RWPE1 (cell line): Measurements from ENCODE around the gene GET3.

Source experiments
- CTCF ChIA-PET: fragments of 350-600 bp; sonication (Branson Sonifier 250); formaldehyde crosslinking; extraction: SDS; loops from one replicate; lab custom pipeline; 2021; lab: Yijun Ruan, JAX
- POLR2A ChIA-PET: fragments of 400-600 bp; formaldehyde crosslinking; extraction: SDS; loops from one replicate; lab custom pipeline; 2020; ENCODE audit warnings: antibody characterized with exemption; ENCODE audit not compliant: low non-redundant PET; lab: Yijun Ruan, JAX
- DNase-seq: peaks from one replicate; pipeline ENCODE4 v3.0.0; 2012; ENCODE audit warnings: low spot score
- H3K27ac ChIP-seq: fragments of 450-650 bp; 2 replicates; pipeline ENCODE4 v1.5.1; 2017
- CTCF ChIP-seq: fragments of 450-650 bp; conservative IDR thresholded peaks from 2 replicates; pipeline ENCODE4 v1.5.1; 2017; ENCODE audit warnings: low read depth, mild to moderate bottlenecking

The GET3 gene

GRCh38 chr19:12787458-12787857 lies 50.2 kb downstream of the GET3 start:
- CTCF ChIA-PET = no interaction called here
- peak overlapping the region; percentile 100 for H3K27ac ChIP-seq
- POLR2A ChIA-PET = no interaction called here

GRCh38 chr19:12788042-12788681 lies 50.9 kb downstream of the GET3 start:
- ChIA-PET POLR2A (interaction anchor here (7.3 kb wide), 1 partner anchor 11 kb away, joined by 120 read pairs; the partner anchor contains the start of gene HOOK2), CTCF (interaction anchor here (2.0 kb wide), 1 partner anchor 10 kb away, joined by 11 read pairs; no protein-coding TSS in a partner anchor)
- TF ChIP-seq CTCF = no peak
- peak overlapping the region; percentile 100 for H3K27ac ChIP-seq
- no peak for DNase-seq

More at GRCh38 chr19:12787458-12787857, 50.2 kb downstream of the GET3 start:
- TF ChIP-seq CTCF = no peak
- no peak for DNase-seq

- DNase-seq = peak; percentile 62
- ChIA-PET CTCF (interaction anchor here (2.0 kb wide), 1 partner anchor 10 kb away, joined by 11 read pairs; no protein-coding TSS in a partner anchor), POLR2A (interaction anchor here (7.3 kb wide), 1 partner anchor 11 kb away, joined by 120 read pairs; the partner anchor contains the start of gene HOOK2)
- no peak for TF ChIP-seq CTCF
- peak overlapping the region; percentile 100 for H3K27ac ChIP-seq
These were observed 51.4 kb downstream of the GET3 start for GRCh38 chr19:12788682-12789097.

DNA sequence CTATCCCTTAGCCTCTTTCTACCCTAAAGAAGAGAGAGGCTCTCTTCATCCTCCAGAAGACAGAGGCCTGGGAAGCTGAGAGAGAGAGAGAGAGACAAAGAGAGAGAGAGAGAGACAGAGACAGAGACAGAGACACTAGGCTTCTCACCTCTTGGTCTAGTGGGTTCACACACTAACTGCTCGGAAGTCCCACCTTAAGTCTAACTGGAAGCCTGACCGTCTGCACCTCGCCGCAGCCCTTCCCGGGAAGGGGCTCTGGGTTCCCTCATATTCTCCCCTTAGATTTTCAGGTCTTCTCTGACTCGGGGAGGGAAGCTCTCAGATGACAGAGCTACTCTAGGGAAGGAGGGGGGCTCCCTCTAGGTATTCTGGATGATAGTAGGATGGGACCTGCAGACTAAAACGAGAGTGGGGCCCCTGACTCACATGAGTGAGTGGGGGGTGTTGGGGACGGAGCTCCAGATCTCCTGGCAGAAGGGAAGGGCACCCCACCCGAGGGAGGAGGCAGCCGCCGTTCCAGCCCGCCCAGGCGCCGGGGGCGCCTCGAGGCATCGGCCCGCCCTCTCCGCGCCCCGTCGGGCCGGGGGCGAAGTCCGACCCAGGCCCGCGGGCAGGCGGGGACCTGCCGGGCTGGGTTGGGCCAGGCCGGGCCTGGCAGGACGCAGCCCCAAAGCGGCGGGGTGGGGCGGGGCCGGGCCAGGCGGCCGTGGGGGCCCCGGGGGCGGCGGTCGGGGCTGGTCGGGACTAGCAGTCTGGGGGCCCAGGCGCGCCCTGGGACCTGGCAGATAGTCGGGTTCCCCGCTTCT lies 52.0 kb downstream of the GET3 start:
- H3K27ac ChIP-seq = peak overlapping the region; percentile 100
- CTCF ChIA-PET = interaction anchor here (2.0 kb wide), 1 partner anchor 11 kb away, joined by 11 read pairs; no protein-coding TSS in a partner anchor
- POLR2A ChIA-PET = interaction anchor here (7.3 kb wide), 1 partner anchor 12 kb away, joined by 120 read pairs; the partner anchor contains the start of gene HOOK2
- DNase-seq = peak; percentile 49
- no peak for TF ChIP-seq CTCF

DNA sequence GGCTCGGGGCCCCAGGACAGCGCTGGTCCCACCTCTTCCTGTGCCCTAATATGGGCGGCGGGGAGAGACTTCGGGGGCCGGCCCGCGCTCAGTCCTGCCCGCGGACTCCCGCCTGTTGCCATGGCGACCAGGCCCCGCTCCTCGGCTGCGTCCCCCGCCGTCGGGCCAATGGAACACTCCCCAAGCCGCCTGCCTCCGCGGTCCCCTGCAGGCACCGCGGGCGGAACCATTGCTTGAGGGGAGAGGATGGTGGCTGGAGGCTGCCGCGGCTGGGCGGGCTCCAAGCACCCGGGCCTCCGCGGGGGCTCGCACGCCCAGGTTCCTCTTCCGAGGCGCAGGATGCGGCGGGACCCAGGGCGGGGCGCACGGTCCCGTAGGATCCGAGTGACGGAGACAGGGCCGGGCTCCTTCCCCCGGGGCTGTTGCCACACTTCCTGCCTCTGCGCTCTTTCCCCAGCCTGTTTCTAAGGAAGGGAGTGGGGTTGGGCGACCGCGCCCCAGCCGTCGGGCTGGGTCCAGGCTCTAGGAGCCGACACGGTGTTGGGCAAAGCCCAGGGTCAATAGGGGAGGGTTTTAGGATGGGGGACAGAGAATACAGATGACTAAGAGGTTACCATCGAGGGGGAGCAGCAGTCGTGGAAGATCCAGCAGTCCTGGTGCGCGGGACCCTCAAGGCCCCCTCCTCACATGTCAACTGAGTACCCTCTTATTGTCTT lies 52.8 kb downstream of the GET3 start:
- ChIA-PET POLR2A (interaction anchor here (1.8 to 7.3 kb wide), 2 partner anchors 7 to 13 kb away, joined by 16 to 120 read pairs; partner anchors contain the start of gene HOOK2), CTCF (interaction anchor here (0.7 to 3.6 kb wide), 3 partner anchors 12 to 16 kb away, joined by 3 to 40 read pairs (median 11); no protein-coding TSS in a partner anchor)
- no peak for TF ChIP-seq CTCF
- peak overlapping the region; percentile 100 for H3K27ac ChIP-seq
- peak; percentile 93 for DNase-seq
